Measurements from ENCODE around the gene OSBPL2. TPM values are rescaled to one million over a fixed set of nuclear protein-coding genes. Genes with fewer than 3 reads are reported as not detected.

Gene OSBPL2
- 17.9 to 22.3 TPM (median 18.9 TPM) in 5 replicates for total RNA-seq (2022; extraction: Qiagen RNA extraction; ENCODE audit: low read depth)

DNA sequence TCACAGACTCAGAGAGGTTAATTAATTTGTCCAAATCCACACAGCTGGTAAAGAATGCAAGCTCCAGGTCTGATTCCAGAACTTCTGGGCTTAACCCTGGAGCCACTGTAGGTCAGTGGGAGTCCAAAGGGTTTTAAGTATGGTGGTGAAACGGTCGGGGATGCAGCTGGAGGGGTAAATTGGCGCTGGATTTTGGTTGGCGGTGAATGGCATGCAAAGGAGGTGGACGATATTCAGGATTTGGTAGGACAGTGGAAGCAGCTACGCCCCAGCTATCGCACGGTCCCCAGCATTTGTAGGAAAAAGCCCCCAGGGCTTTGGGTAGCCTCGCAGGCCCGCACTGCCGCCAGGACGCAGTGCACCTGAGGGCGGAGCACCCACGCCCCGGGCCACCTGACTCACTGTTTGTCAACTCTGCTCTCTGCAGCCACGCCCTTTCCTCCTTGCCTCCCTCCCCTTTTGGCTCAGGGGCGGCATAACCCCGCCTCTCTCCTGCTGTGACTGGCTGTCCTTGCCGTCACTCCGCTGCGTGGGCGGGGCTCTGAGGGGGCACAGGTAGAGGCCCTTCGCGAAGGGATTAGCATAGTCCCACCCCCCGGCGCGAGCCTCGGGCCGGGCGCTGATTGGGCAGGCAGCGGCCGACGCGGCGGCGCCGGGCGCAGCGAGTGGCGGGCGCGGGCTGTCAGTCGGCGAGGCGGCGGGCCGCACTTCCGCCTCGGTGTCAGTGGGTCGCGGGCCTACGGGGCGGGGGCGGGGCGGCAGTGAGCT, at the start of gene OSBPL2:
Gene OSBPL2 (plus strand): TSS at position 721 of the 768 bp plus-strand sequence. CDS start 17,664 bp downstream, outside the sequence.

DNA sequence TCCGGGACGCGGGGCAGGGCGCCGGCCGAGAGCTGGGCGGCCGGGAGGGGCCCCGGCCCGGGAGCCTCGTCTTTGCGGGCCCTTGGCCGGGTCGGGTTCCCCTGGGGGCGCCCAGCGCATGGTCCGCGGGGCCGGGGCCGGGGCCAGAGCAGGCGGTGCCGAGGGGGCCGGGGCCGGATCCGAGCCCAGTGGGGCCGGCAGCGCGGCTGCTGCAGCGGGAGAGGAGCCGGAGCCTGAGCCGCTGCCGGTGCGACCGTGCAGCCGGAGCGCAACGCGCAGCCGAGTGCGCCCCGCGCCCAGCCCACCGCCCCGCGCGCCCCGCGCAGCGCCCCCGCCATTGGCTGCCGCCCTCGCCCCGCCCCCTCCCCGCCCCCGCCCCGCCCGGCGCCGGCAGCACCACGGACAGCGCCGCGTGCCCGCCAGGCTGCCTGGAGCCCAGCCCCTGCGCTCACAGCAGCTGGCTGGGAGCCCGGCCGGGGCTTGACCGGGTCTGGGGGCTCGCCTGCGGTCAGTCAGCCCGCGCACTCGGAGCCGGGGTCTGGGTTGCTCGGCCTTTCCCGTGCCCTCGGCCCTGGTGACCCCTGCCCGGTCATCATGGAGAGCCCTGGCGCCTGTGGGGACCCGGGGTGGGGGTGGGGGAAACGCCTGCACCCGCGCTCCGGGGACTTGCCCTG, 18.2 kb upstream of the OSBPL2 start, which contains the start of gene HRH3:
Gene HRH3 (minus strand): TSS at position 287 of the 674 bp plus-strand sequence. CDS start 308 bp downstream, outside the sequence.

DNA sequence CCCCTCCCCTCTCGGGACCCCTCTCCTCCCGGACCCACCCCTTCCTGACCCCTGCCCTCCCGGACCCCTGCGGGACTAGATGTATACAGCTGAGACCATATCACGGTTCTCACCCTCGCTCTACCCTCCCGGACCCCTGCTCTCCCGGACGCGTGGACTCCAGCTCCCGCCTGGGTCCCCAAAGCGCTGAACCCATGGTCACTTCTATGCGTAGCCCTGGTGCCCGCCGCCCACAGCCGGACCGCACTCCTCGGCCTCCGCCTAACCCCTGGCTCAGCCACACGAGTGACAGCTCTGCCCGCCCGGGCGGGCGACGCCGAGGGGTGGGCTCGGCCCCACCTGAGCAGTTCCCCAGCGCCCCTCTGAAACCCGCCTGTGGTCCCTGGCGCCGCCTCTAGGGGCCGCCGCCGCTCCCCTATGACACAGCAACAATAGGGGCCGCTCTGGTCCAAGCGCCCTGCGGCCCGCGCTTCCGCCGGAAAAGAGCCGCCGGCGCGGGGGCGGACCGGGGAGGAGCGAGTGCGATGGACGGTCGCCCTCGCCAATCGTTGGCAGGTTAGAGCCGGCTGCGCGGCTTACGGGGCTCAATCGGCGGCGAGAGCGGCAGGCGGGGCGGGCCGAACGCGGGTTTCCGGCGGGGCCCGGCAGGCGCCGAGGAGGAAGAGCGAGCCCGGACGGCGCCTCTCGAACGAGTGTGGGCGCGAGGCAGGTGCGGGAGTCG, 64.2 kb downstream of the OSBPL2 start, which contains the start of gene ADRM1:
Gene ADRM1 (plus strand): TSS at position 657 of the 721 bp plus-strand sequence. CDS start 572 bp downstream, outside the sequence.

Other genes with a start within 250 kb of the OSBPL2 start
- gene TAF4, start 172.6 kb upstream of the OSBPL2 start, total RNA-seq (2022; extraction: Qiagen RNA extraction; ENCODE audit: low read depth), result 16.5 to 25.4 TPM (median 17.9 TPM) in 5 replicates
- 21.9 to 27.5 TPM (median 25.9 TPM) in 5 replicates for gene LSM14B, start 116.0 kb upstream of the OSBPL2 start, total RNA-seq (2022; extraction: Qiagen RNA extraction; ENCODE audit: low read depth)
- 500 to 593 TPM (median 554 TPM) in 5 replicates for gene PSMA7, start 95.1 kb upstream of the OSBPL2 start, total RNA-seq (2022; extraction: Qiagen RNA extraction; ENCODE audit: low read depth)
- 8.1 to 10.6 TPM (median 9.4 TPM) in 5 replicates for gene SS18L1, start 94.8 kb upstream of the OSBPL2 start, total RNA-seq (2022; extraction: Qiagen RNA extraction; ENCODE audit: low read depth)
- gene MTG2, start 55.5 kb upstream of the OSBPL2 start, total RNA-seq (2022; extraction: Qiagen RNA extraction; ENCODE audit: low read depth), result 37.3 to 39.4 TPM (median 38.0 TPM) in 5 replicates
- gene HRH3, start 18.2 kb upstream of the OSBPL2 start, total RNA-seq (2022; extraction: Qiagen RNA extraction; ENCODE audit: low read depth), result not detected in 5 replicates
- gene ADRM1, start 64.5 kb downstream of the OSBPL2 start, total RNA-seq (2022; extraction: Qiagen RNA extraction; ENCODE audit: low read depth), result 153 to 195 TPM (median 170 TPM) in 5 replicates
- gene LAMA5, start 128.8 kb downstream of the OSBPL2 start, total RNA-seq (2022; extraction: Qiagen RNA extraction; ENCODE audit: low read depth), result 250 to 425 TPM (median 380 TPM) in 5 replicates
- gene RPS21, start 148.6 kb downstream of the OSBPL2 start, total RNA-seq (2022; extraction: Qiagen RNA extraction; ENCODE audit: low read depth), result 2,494 to 3,216 TPM (median 2,696 TPM) in 5 replicates
- gene CABLES2, start 168.8 kb downstream of the OSBPL2 start, total RNA-seq (2022; extraction: Qiagen RNA extraction; ENCODE audit: low read depth), result 4.1 to 5.9 TPM (median 4.7 TPM) in 5 replicates
- 0.03 TPM in 1 of 5 replicates, not detected in the others for gene RBBP8NL, start 189.0 kb downstream of the OSBPL2 start, total RNA-seq (2022; extraction: Qiagen RNA extraction; ENCODE audit: low read depth)
- gene GATA5, start 237.5 kb downstream of the OSBPL2 start, total RNA-seq (2022; extraction: Qiagen RNA extraction; ENCODE audit: low read depth), result 0.46 to 1.1 TPM (median 0.84 TPM) in 5 replicates

Measured in A549 treated with DMSO at 1 μM for 4 hours (cell line).